LHCN-M2 (cell line): ENCODE measurements around the gene HDHD5. TPM values are rescaled to one million over a fixed set of nuclear protein-coding genes. Genes with fewer than 3 reads are reported as not detected.
A peak's percentile ranks its signal among the peaks of the same experiment; 100 is the strongest.

Experiments used
- DNase-seq: peaks from one replicate; pipeline ENCODE4 v3.0.0-alpha.2; 2012; ENCODE audit warnings: low read depth
- polyA plus RNA-seq: library from polyadenylated mRNA; unstranded; fragments of >200 nt; gene quantifications from one replicate; pipeline ENCODE4 v1.2.1, GENCODE V29; 2012; ENCODE audit warnings: missing spikeins
- total RNA-seq: library from RNA; depleted of rRNA; stranded (reverse); fragments of >200 nt; gene quantifications from 2 replicates; pipeline ENCODE4 v1.2.3, GENCODE V29; 2014; rRNA removed

HDHD5 gene
- 53.4 and 62.3 TPM in 2 replicates for total RNA-seq
- polyA plus RNA-seq: 30.9 TPM

- DNase-seq: peak; percentile 84
Measured at GRCh38 chr22:17158568-17159503, at the start of gene HDHD5. Gene HDHD5, minus strand, starts transcription at chr22:17159277. Its CDS starts 26 bp downstream, at chr22:17159251.

GRCh38 chr22:17205432-17205831, 46.4 kb upstream of the HDHD5 start:
- DNase-seq: peak; percentile 17

- DNase-seq: peak; percentile 10
Measured at GRCh38 chr22:17201285-17201945, 42.3 kb upstream of the HDHD5 start.

- DNase-seq: peak; percentile 26
Measured at GRCh38 chr22:17199003-17199731, 40.1 kb upstream of the HDHD5 start.

- DNase-seq: no peak
Measured at GRCh38 chr22:17198170-17199002, 39.3 kb upstream of the HDHD5 start.

- no peak for DNase-seq
Measured at GRCh38 chr22:17194213-17194612, 35.1 kb upstream of the HDHD5 start.

GRCh38 chr22:17192186-17192585, 33.1 kb upstream of the HDHD5 start:
- DNase-seq: no peak

GRCh38 chr22:17191163-17191784, 32.2 kb upstream of the HDHD5 start:
- DNase-seq: peak; percentile 53

GRCh38 chr22:17190702-17191101, 31.6 kb upstream of the HDHD5 start:
- no peak for DNase-seq

GRCh38 chr22:17176715-17177114, 17.6 kb upstream of the HDHD5 start:
- DNase-seq: no peak

GRCh38 chr22:17172029-17172833, 13.2 kb upstream of the HDHD5 start:
- no peak for DNase-seq

GRCh38 chr22:17171153-17172028, 12.3 kb upstream of the HDHD5 start:
- peak; percentile 88 for DNase-seq

GRCh38 chr22:17167486-17167885, 8.4 kb upstream of the HDHD5 start:
- no peak for DNase-seq

- DNase-seq: peak; percentile 6
Measured at GRCh38 chr22:17164392-17165024, 5.4 kb upstream of the HDHD5 start.

- no peak for DNase-seq
Measured at GRCh38 chr22:17162731-17163130, 3.7 kb upstream of the HDHD5 start.

- DNase-seq: no peak
Measured at GRCh38 chr22:17161991-17162390, 2.9 kb upstream of the HDHD5 start.

GRCh38 chr22:17159504-17159951, 451 bp upstream of the HDHD5 start:
- peak; percentile 56 for DNase-seq

- DNase-seq: no peak
Measured at GRCh38 chr22:17158176-17158567, 905 bp downstream of the HDHD5 start.
